Nephron (organoid): ENCODE data around the gene JADE3.
A peak's percentile ranks its signal among the peaks of the same experiment; 100 is the strongest.

Experiments
- H3K27ac Mint-ChIP-seq, 3 experiments: 2 replicates each; pipeline ENCODE4 v1.8.0; 2020; ENCODE audit warnings: mixed read lengths in 3 of 3, mild to moderate bottlenecking in 2 of 3, moderate library complexity in 1 of 3
- H3K27me3 Mint-ChIP-seq: 2 replicates; pipeline ENCODE4 v1.8.0; 2021; ENCODE audit warnings: low read depth, mild to moderate bottlenecking, moderate library complexity, mixed read lengths
- H3K36me3 Mint-ChIP-seq: 2 replicates; pipeline ENCODE4 v1.8.0; 2020; ENCODE audit warnings: low read depth, mixed read lengths
- H3K4me1 Mint-ChIP-seq: 2 replicates; pipeline ENCODE4 v1.8.0; 2020; ENCODE audit warnings: mixed read lengths
- H3K4me3 Mint-ChIP-seq, 3 experiments: 2 replicates each; pipeline ENCODE4 v1.8.0; 2020; ENCODE audit warnings: mild to moderate bottlenecking in 3 of 3, mixed read lengths in 3 of 3, moderate library complexity in 2 of 3
- H3K9me3 Mint-ChIP-seq: 2 replicates; pipeline ENCODE4 v1.8.0; 2020; ENCODE audit warnings: mixed read lengths
- CTCF ChIP-seq, 3 experiments: fragments of 200-600 bp; sonication (generic); IDR thresholded peaks; one replicate each; pipeline ENCODE4 v1.5.0; 2021; ENCODE audit warnings: antibody characterized with exemption in 3 of 3; ENCODE audit not compliant: unreplicated experiment in 3 of 3

JADE3 gene

GRCh38 chrX:47047989-47048388 lies 135.8 kb downstream of the JADE3 start:
- H3K27me3 Mint-ChIP-seq, result no peaks in the 10 kb centered on the region
- no peaks in the 10 kb centered on the region for H3K4me1 Mint-ChIP-seq
- H3K9me3 Mint-ChIP-seq, result peaks cover 19% of the 10 kb centered on the region
- peaks cover 23% of the 10 kb centered on the region for H3K36me3 Mint-ChIP-seq
- H3K4me3 Mint-ChIP-seq, result no peak overlapping the region
- TF ChIP-seq CTCF (IDR thresholded peaks at IDR 0.05; ENCODE audit: unreplicated experiment in 3 of 3), result no peak
- no peak overlapping the region for H3K27ac Mint-ChIP-seq

- no peaks in the 10 kb centered on the region for H3K9me3 Mint-ChIP-seq
- H3K27ac Mint-ChIP-seq, result no peak overlapping the region
- no peaks in the 10 kb centered on the region for H3K27me3 Mint-ChIP-seq
- no peaks in the 10 kb centered on the region for H3K4me1 Mint-ChIP-seq
- peaks cover 18% of the 10 kb centered on the region for H3K36me3 Mint-ChIP-seq
- no peak overlapping the region for H3K4me3 Mint-ChIP-seq
- TF ChIP-seq CTCF (IDR thresholded peaks at IDR 0.05; ENCODE audit: unreplicated experiment in 3 of 3), result no peak
These were observed 147.1 kb downstream of the JADE3 start for GRCh38 chrX:47059142-47059874.

- no peak overlapping the region for H3K4me3 Mint-ChIP-seq
- H3K9me3 Mint-ChIP-seq, result peaks cover 3% of the 10 kb centered on the region
- peak overlapping the region in 1 of 3 experiments; percentile 31 for H3K27ac Mint-ChIP-seq
- H3K4me1 Mint-ChIP-seq, result no peaks in the 10 kb centered on the region
- no peak for TF ChIP-seq CTCF (IDR thresholded peaks at IDR 0.05; ENCODE audit: unreplicated experiment in 3 of 3)
- no peaks in the 10 kb centered on the region for H3K27me3 Mint-ChIP-seq
- peaks cover 18% of the 10 kb centered on the region for H3K36me3 Mint-ChIP-seq
These were observed 148.5 kb downstream of the JADE3 start for GRCh38 chrX:47060708-47061107.

- H3K9me3 Mint-ChIP-seq, result peaks cover 3% of the 10 kb centered on the region
- no peaks in the 10 kb centered on the region for H3K27me3 Mint-ChIP-seq
- no peak overlapping the region for H3K4me3 Mint-ChIP-seq
These were observed 149.2 kb downstream of the JADE3 start for GRCh38 chrX:47061238-47061919.

GRCh38 chrX:47063179-47063578 lies 151.0 kb downstream of the JADE3 start:
- peaks cover 3% of the 10 kb centered on the region for H3K36me3 Mint-ChIP-seq
- H3K27ac Mint-ChIP-seq, result no peak overlapping the region
- no peaks in the 10 kb centered on the region for H3K4me1 Mint-ChIP-seq
- TF ChIP-seq CTCF (IDR thresholded peaks at IDR 0.05; ENCODE audit: unreplicated experiment in 3 of 3), result no peak
- no peak overlapping the region for H3K4me3 Mint-ChIP-seq
- H3K27me3 Mint-ChIP-seq, result no peaks in the 10 kb centered on the region
- peaks cover 3% of the 10 kb centered on the region for H3K9me3 Mint-ChIP-seq

More at GRCh38 chrX:47061238-47061919, 149.2 kb downstream of the JADE3 start:
- Mint-ChIP-seq H3K27ac (no peak overlapping the region), H3K4me1 (no peaks in the 10 kb centered on the region), H3K36me3 (peaks cover 12% of the 10 kb centered on the region)
- TF ChIP-seq CTCF (IDR thresholded peaks at IDR 0.05; ENCODE audit: unreplicated experiment in 3 of 3), result no peak
